ENCODE data around the gene PPM1H.

PPM1H gene

GRCh38 chr12:62793256-62794217 is 141.4 kb downstream of the PPM1H start:
- CTCF ChIA-PET, result interaction anchor here (0.6 to 2.5 kb wide), 19 partner anchors 10 to 355 kb away, joined by 3 to 13 read pairs (median 3); no protein-coding TSS in a partner anchor

GRCh38 chr12:62792236-62792870 is 142.6 kb downstream of the PPM1H start:
- POLR2A ChIA-PET (ENCODE audit: low non-redundant PET), result no interaction called here
- H3K27ac ChIP-seq, result no peak overlapping the region
- DNase-seq (ENCODE audit: low spot score), result no peak
- CTCF ChIA-PET, result no interaction called here
- no peak for TF ChIP-seq CTCF (conservative IDR thresholded peaks at IDR 0.05; ENCODE audit: low read depth)

More at GRCh38 chr12:62793256-62794217, 141.4 kb downstream of the PPM1H start:
- peak; percentile 70 for DNase-seq (ENCODE audit: low spot score)
- POLR2A ChIA-PET (ENCODE audit: low non-redundant PET), result no interaction called here
- TF ChIP-seq CTCF (conservative IDR thresholded peaks at IDR 0.05; ENCODE audit: low read depth), result peak; percentile 89
- H3K27ac ChIP-seq, result no peak overlapping the region

- CTCF ChIA-PET, result no interaction called here
Observed at GRCh38 chr12:62789851-62790250, 145.1 kb downstream of the PPM1H start.

GRCh38 chr12:62787611-62788010 is 147.3 kb downstream of the PPM1H start:
- CTCF ChIA-PET, result interaction anchor here (0.7 kb wide), 1 partner anchor 23 kb away, joined by 4 read pairs; no protein-coding TSS in a partner anchor
- DNase-seq (ENCODE audit: low spot score), result no peak

More at GRCh38 chr12:62789851-62790250, 145.1 kb downstream of the PPM1H start:
- POLR2A ChIA-PET (ENCODE audit: low non-redundant PET), result no interaction called here
- TF ChIP-seq CTCF (conservative IDR thresholded peaks at IDR 0.05; ENCODE audit: low read depth), result no peak
- no peak overlapping the region for H3K27ac ChIP-seq
- no peak for DNase-seq (ENCODE audit: low spot score)

GRCh38 chr12:62787023-62787422 is 147.9 kb downstream of the PPM1H start:
- H3K27ac ChIP-seq, result no peak overlapping the region
- CTCF ChIA-PET, result interaction anchor here (1.4 kb wide), 1 partner anchor 12 kb away, joined by 5 read pairs; no protein-coding TSS in a partner anchor
- DNase-seq (ENCODE audit: low spot score), result no peak
- no peak for TF ChIP-seq CTCF (conservative IDR thresholded peaks at IDR 0.05; ENCODE audit: low read depth)
- POLR2A ChIA-PET (ENCODE audit: low non-redundant PET), result no interaction called here

More at GRCh38 chr12:62787611-62788010, 147.3 kb downstream of the PPM1H start:
- POLR2A ChIA-PET (ENCODE audit: low non-redundant PET), result no interaction called here
- TF ChIP-seq CTCF (conservative IDR thresholded peaks at IDR 0.05; ENCODE audit: low read depth), result no peak
- no peak overlapping the region for H3K27ac ChIP-seq

- ChIA-PET POLR2A (ENCODE audit: low non-redundant PET) (no interaction called here), CTCF (interaction anchor here (0.7 to 1.4 kb wide), 2 partner anchors 13 to 61 kb away, joined by 4 to 5 read pairs; no protein-coding TSS in a partner anchor)
- peak; percentile 83 for DNase-seq (ENCODE audit: low spot score)
Observed at GRCh38 chr12:62785941-62786559, 148.9 kb downstream of the PPM1H start.

More at GRCh38 chr12:62785941-62786559, 148.9 kb downstream of the PPM1H start:
- H3K27ac ChIP-seq, result peak overlapping the region; percentile 80
- TF ChIP-seq CTCF (conservative IDR thresholded peaks at IDR 0.05; ENCODE audit: low read depth), result no peak

Measured in RWPE1 (cell line).